ENCODE data around the gene FAF1.

The FAF1 gene

DNA sequence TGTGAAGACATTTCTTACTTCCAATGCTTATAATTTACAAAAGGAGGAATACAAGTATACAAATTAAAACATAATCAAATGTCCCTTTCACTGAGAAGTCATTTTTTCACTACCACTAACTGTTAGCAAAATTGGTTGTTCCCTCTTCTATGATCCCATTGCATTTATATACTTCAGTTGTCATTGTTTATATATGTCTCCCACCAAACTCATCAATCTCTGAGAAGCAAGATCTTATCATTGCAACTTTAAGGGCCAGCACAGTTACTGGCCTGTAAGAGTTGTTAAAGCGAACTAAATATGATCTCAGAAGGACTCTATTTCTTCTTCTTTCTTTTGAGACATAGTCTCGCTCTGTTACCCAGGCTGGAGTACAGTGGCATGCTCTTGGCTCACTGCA, 313.5 kb downstream of the FAF1 start:
- no peak for TF ChIP-seq CTCF (IDR thresholded peaks at IDR 0.05)

DNA sequence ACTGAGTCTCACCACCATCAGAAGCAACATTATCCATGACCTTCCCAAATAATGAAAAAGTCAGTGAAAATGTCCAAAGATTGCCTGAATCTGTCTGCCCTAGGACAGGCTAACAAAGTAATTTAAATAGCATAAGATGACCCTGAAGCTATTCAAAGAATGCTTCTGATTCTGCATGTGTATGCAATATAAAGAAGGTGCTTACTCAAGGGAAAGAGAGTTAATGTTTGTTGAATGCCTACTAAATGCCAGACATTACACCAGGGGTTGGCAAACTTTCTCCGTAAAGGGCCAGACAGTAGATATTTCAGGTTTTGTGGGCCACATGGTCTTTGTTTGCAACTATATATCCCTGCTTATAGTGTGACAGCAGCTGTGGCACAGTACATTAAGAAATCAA, 314.9 kb downstream of the FAF1 start:
- TF ChIP-seq CTCF (IDR thresholded peaks at IDR 0.05), result no peak

DNA sequence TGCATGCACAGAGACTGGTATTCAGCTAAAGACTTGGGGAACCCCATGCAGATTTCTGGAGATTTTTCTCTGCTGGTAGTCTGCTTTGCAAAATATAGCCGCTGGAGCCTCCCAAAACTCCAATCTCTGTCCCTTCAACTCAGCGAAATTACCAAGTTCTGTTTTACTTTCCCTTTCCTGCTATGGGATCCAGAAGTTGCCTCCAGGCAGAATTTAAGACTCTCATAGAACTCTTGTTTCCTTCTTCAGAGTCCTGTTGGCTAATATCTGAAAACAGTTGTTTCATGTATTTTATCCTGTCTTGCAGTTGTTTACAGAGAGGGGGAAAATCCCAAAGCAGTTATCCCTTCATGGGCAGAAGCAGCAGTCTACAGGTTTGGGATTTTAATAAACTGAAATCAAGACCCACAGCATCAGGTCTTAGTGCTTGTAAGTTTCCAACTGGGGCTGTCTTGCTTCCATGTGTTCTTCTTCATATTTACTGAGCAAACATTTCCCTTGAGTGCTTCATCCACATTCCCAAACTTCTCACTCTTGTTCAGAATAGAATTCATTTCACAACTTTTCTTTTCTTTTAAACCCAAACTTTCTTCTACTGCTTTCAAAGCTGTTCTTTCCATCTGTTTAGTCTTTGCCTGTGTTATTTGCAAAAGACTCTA, 315.5 kb downstream of the FAF1 start:
- TF ChIP-seq CTCF (IDR thresholded peaks at IDR 0.05), result no peak

DNA sequence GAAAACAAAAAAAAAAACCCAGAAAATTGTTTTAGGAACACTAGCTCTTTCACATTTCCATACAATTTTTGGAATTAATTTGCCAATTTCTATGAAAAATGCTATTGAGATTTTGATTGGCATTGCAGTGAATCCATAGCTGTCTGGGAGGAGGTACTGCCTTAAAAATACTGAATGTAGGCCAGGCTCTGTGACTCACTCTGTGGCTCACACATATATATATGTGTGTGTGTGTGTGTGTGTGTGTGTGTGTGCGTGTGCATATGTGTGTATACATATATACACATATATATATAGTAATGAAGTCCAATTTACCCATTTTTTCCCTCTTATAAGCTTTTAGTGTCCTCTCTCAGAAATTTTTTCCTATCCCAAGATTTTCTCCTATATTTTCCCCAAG, 322.6 kb downstream of the FAF1 start:
- no peak for TF ChIP-seq CTCF (IDR thresholded peaks at IDR 0.05)

DNA sequence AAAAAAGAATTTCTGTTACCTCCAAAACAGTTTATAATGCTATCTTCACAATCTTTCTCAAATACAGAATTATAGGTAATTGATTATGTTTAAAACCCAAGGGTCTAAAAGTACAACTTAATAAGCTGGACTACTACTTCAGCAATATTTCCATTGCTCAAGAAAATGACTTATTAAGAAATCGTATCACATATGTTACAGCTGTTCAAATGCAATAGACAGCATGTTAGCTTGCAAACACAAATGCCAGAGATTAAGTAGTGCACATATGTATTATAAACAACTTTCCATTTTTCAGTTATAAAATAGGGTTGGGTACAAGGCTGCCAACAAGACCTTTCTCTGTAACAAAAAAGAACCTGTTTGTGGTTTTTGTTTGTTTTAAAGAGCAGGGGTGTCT, 325.8 kb downstream of the FAF1 start:
- no peak for TF ChIP-seq CTCF (IDR thresholded peaks at IDR 0.05)

DNA sequence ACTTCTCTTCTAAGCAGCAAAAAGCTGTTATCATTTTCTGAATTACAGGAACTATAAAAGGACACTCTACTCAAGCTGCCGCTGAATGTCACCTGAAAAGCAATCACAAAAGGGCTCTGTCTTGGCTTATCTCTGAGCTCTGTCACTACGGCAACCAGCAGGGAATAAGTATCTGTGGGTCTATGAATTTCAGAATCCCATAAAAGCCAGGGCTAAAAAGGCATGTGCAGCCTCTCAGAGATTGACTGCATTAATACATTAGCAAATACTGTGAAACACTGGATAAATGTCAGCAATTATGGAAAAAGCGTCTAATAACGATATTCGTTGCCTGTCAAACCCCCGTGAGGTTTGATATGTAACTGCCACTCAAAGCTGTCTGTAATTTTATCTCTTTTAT, 326.6 kb downstream of the FAF1 start:
- TF ChIP-seq CTCF (IDR thresholded peaks at IDR 0.05), result no peak

DNA sequence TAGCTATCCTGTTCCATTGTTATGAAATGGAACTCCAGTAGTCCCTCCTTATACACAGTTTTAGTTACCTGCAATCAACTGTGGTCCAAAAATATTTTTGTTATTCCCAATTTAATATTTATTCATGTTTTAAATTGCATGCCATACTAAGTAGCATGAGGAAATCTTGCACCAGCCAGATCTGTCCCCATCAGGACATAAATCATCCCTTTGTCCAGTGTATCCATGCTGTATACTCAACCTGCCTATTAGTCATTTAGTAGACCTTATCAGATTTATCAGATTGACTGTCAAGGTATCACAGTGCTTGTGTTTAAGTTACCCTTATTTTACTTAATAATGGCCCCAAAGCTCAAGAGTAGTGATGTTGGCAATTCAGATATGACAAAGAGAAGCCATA, 328.9 kb downstream of the FAF1 start:
- TF ChIP-seq CTCF (IDR thresholded peaks at IDR 0.05), result no peak

- TF ChIP-seq CTCF (IDR thresholded peaks at IDR 0.05), result no peak
Measured at GRCh38 chr1:50622259-50622658, 337.8 kb downstream of the FAF1 start.
